Stimulated activated naive CD4-positive, alpha-beta T cell (primary cell): ENCODE data around the gene MAML2.
"Not testable (repeated sequence)": the region's sequence is repeated elsewhere in the genome, so short reads cannot be mapped to it uniquely, and the experiment has no call there.

Source experiments
- DNase-seq, 6 experiments: peaks; one replicate each; lab custom pipeline; 2025; lab: John Stamatoyannopoulos, UW

Gene MAML2

GRCh38 chr11:96185220-96185768 is 157.7 kb downstream of the MAML2 start:
- DNase-seq: no peak

GRCh38 chr11:96180937-96181336 is 162.1 kb downstream of the MAML2 start:
- DNase-seq: not testable (repeated sequence)

- DNase-seq: no peak
These were observed 162.7 kb downstream of the MAML2 start for GRCh38 chr11:96180341-96180740.

GRCh38 chr11:96179905-96180304 is 163.1 kb downstream of the MAML2 start:
- no peak for DNase-seq

GRCh38 chr11:96178887-96179279 is 164.1 kb downstream of the MAML2 start:
- DNase-seq: no peak

- DNase-seq: no peak
These were observed 164.7 kb downstream of the MAML2 start for GRCh38 chr11:96178049-96178886.

- no peak for DNase-seq
These were observed 165.8 kb downstream of the MAML2 start for GRCh38 chr11:96177146-96177545.

- DNase-seq: no peak
These were observed 169.1 kb downstream of the MAML2 start for GRCh38 chr11:96173906-96174305.

- no peak for DNase-seq
These were observed 169.6 kb downstream of the MAML2 start for GRCh38 chr11:96173422-96173821.

- no peak for DNase-seq
These were observed 170.4 kb downstream of the MAML2 start for GRCh38 chr11:96172604-96173003.

- DNase-seq: no peak
These were observed 173.7 kb downstream of the MAML2 start for GRCh38 chr11:96169250-96169649.

GRCh38 chr11:96168623-96169022 is 174.4 kb downstream of the MAML2 start:
- no peak for DNase-seq

GRCh38 chr11:96167787-96168186 is 175.2 kb downstream of the MAML2 start:
- DNase-seq: no peak

GRCh38 chr11:96167203-96167758 is 175.7 kb downstream of the MAML2 start:
- DNase-seq: no peak

GRCh38 chr11:96162816-96163499 is 180.0 kb downstream of the MAML2 start:
- no peak for DNase-seq

GRCh38 chr11:96161307-96162089 is 181.5 kb downstream of the MAML2 start:
- no peak for DNase-seq

- DNase-seq: no peak
These were observed 182.2 kb downstream of the MAML2 start for GRCh38 chr11:96160732-96161306.

GRCh38 chr11:96159968-96160367 is 183.0 kb downstream of the MAML2 start:
- no peak for DNase-seq

- DNase-seq: no peak
These were observed 184.9 kb downstream of the MAML2 start for GRCh38 chr11:96158126-96158525.

- no peak for DNase-seq
These were observed 185.5 kb downstream of the MAML2 start for GRCh38 chr11:96157517-96157873.

GRCh38 chr11:96156379-96156722 is 186.6 kb downstream of the MAML2 start:
- DNase-seq: no peak
